GM12878 (cell line): ENCODE results near the gene KISS1R. TPM values are rescaled to one million over a fixed set of nuclear protein-coding genes. Genes with fewer than 3 reads are reported as not detected.
A peak's percentile ranks its signal among the peaks of the same experiment; 100 is the strongest.

ENCODE experiments used
- ATAC-seq: fragments of 200-7000 bp; cut with Tn5 transposase; 3 replicates; pipeline ENCODE4 v1.9.1; 2020; ENCODE audit warnings: mild to moderate bottlenecking, moderate library complexity
- BruUV-seq: library from RNA; stranded (reverse); fragments of 400-500 nt; replicated peaks from 2 replicates; lab custom pipeline; 2021; lab: Mats Ljungman, UMichigan
- CTCF ChIA-PET: fragments of 300-600 bp; sonication (Branson Sonifier 250); formaldehyde crosslinking; extraction: SDS; loops from one replicate; lab custom pipeline; 2021; ENCODE audit warnings: inconsistent platforms; lab: Yijun Ruan, JAX
- POLR2A ChIA-PET: fragments of 350-600 bp; formaldehyde crosslinking; extraction: SDS; loops from one replicate; lab custom pipeline; 2021; ENCODE audit warnings: inconsistent platforms; lab: Charles Lee
- RAD21 ChIA-PET: fragments of 300-600 bp; sonication (Branson Sonifier 250); formaldehyde crosslinking; loops from one replicate; lab custom pipeline; 2023; ENCODE audit warnings: antibody characterized with exemption; ENCODE audit not compliant: unreplicated experiment; lab: Charles Lee
- SMC1A ChIA-PET: fragments of 300-600 bp; sonication (Branson Sonifier 250); formaldehyde crosslinking; loops from one replicate; lab custom pipeline; 2023; ENCODE audit not compliant: unreplicated experiment, uncharacterized antibody; lab: Charles Lee
- DNase-seq: peaks from one replicate; pipeline ENCODE4 v3.0.0-alpha.2; 2011; ENCODE audit warnings: low read depth, low spot score
- FAIRE-seq: peaks from 3 replicates; lab custom pipeline; 2011; peaks lifted over from hg19 to GRCh38; lab: Jason Lieb, UNC
- H2AFZ ChIP-seq: 2 replicates; pipeline ENCODE4 v1.6.0; 2011; ENCODE audit warnings: low read depth, low read length, control low read depth; ENCODE audit not compliant: control insufficient read depth
- H3K27ac ChIP-seq: 2 replicates; pipeline ENCODE4 v1.5.1; 2011; ENCODE audit warnings: control low read depth; ENCODE audit not compliant: control insufficient read depth, insufficient read depth
- H3K27me3 ChIP-seq, 2 experiments: replicated peaks in 1 of 2; 2 replicates each; pipeline versions ENCODE4 v1.6.0 to v1.6.1; 2011; ENCODE audit warnings: low read length in 1 of 2; ENCODE audit not compliant: control insufficient read depth in 2 of 2, insufficient read depth in 2 of 2
- H3K36me3 ChIP-seq, 2 experiments: 2 replicates each; pipeline ENCODE4 v1.5.1; 2011; ENCODE audit warnings: low read length in 1 of 2; ENCODE audit not compliant: control insufficient read depth in 2 of 2, insufficient read depth in 2 of 2
- H3K4me1 ChIP-seq: 2 replicates; pipeline ENCODE4 v1.6.1; 2011; ENCODE audit warnings: mild to moderate bottlenecking, low read length, moderate library complexity, mixed read lengths; ENCODE audit not compliant: control insufficient read depth, insufficient read depth
- H3K4me2 ChIP-seq: 2 replicates; pipeline ENCODE4 v1.6.0; 2011; ENCODE audit warnings: control low read depth; ENCODE audit not compliant: control insufficient read depth, insufficient read depth
- H3K4me3 ChIP-seq: fragments of 200-600 bp; sonication (generic); 2 replicates; pipeline ENCODE4 v1.5.1; 2016
- H3K79me2 ChIP-seq: 2 replicates; pipeline ENCODE4 v1.6.0; 2011; ENCODE audit warnings: low read length; ENCODE audit not compliant: control insufficient read depth, insufficient read depth
- H3K9ac ChIP-seq: 2 replicates; pipeline ENCODE4 v1.8.0; 2011; ENCODE audit warnings: low read length, control low read depth, mixed read lengths; ENCODE audit not compliant: control insufficient read depth, insufficient read depth
- H3K9me3 ChIP-seq: replicated peaks from 3 replicates; pipeline ENCODE4 v1.5.1; 2011; ENCODE audit warnings: mild to moderate bottlenecking, low read length; ENCODE audit not compliant: control insufficient read depth, insufficient read depth
- H4K20me1 ChIP-seq: 2 replicates; pipeline ENCODE4 v1.6.0; 2011; ENCODE audit not compliant: control insufficient read depth, insufficient read depth
- CBFB ChIP-seq: IDR thresholded peaks from 2 replicates; pipeline ENCODE4 v1.6.1; 2016; ENCODE audit warnings: antibody characterized with exemption, low read depth
- MLLT1 ChIP-seq: fragments of 450-650 bp; IDR thresholded peaks from 2 replicates; pipeline ENCODE4 v1.6.1; 2016; ENCODE audit warnings: mild to moderate bottlenecking
- MYB ChIP-seq: fragments of 150-350 bp; IDR thresholded peaks from 2 replicates; pipeline ENCODE4 v1.6.1; 2014; ENCODE audit warnings: mild to moderate bottlenecking, low read depth, low read length, borderline replicate concordance
- NR2C2 ChIP-seq: IDR thresholded peaks from 2 replicates; pipeline ENCODE4 v1.6.1; 2011; ENCODE audit warnings: borderline replicate concordance, low read depth; ENCODE audit not compliant: control insufficient read depth, insufficient read length
- RCOR1 ChIP-seq: conservative IDR thresholded peaks from 2 replicates; pipeline ENCODE4 v1.6.1; 2012; ENCODE audit warnings: low read depth, low read length, improper control_type of control experiment
- RUNX3 ChIP-seq: IDR thresholded peaks from 2 replicates; pipeline ENCODE4 v1.6.1; 2012; ENCODE audit warnings: low read length, inconsistent platforms
- SP1 ChIP-seq: IDR thresholded peaks from one replicate; pipeline ENCODE4 v1.6.1; 2011; ENCODE audit warnings: low read depth, low read length
- SRF ChIP-seq, 2 experiments: IDR thresholded peaks; 2 replicates each; pipeline ENCODE4 v1.6.1; 2011; ENCODE audit warnings: low read depth in 2 of 2, low read length in 2 of 2, mild to moderate bottlenecking in 1 of 2, moderate library complexity in 1 of 2
- TCF12 ChIP-seq: IDR thresholded peaks from 2 replicates; pipeline ENCODE4 v1.6.1; 2011; ENCODE audit warnings: low read depth, mild to moderate bottlenecking, low read length
- YBX1 ChIP-seq: fragments of 450-650 bp; IDR thresholded peaks from 2 replicates; pipeline ENCODE4 v1.6.1; 2016; ENCODE audit warnings: antibody characterized with exemption
- YY1 ChIP-seq: IDR thresholded peaks from 2 replicates; pipeline ENCODE4 v1.6.1; 2011; ENCODE audit warnings: low read depth, mild to moderate bottlenecking, low read length
- WGBS: methylation state at CpG from one replicate; pipeline ENCODE4 v1.1.6; 2016; ENCODE audit warnings: low lambda C conversion rate; ENCODE audit not compliant: insufficient replicate concordance, insufficient coverage; ENCODE audit errors: missing lambda C conversion rate; 5-methylcytosine and 5-hydroxymethylcytosine counted together
- in situ Hi-C: fragments of 300-500 bp; cut with MboI; formaldehyde crosslinking; loops from 9 replicates; pipeline ENCODE4 v1.14.3; 2018; ENCODE audit warnings: mixed read lengths
- intact Hi-C: fragments of 100-400 bp; cut with micrococcal nuclease; formaldehyde crosslinking; loops from one replicate; pipeline ENCODE4 v1.14.2; 2022; ENCODE audit not compliant: unreplicated experiment
- polyA plus RNA-seq, 11 experiments: library from polyadenylated mRNA; depleted of rRNA in 4 of 11; unstranded in 6 of 11; stranded (reverse) in 5 of 11; fragments of >200 nt; fragmentation: Nextera tagmentation in 4 of 11; fragmentation: Illumina TruSeq in 1 of 11; extraction: Ambion mirVana in 4 of 11; extraction: Trizol in 1 of 11; gene quantifications; 1 replicate in 1 of 11; 2 replicates in 10 of 11; pipeline versions ENCODE4 v1.2.1 to v1.2.3, GENCODE V29; 2011 to 2016; ENCODE audit warnings: inconsistent platforms in 2 of 11, missing spikeins in 2 of 11, low read depth in 1 of 11
- total RNA-seq, 4 experiments: library from RNA; depleted of rRNA in 3 of 4; stranded (reverse); fragments of >200 nt in 3 of 4; fragmentation: Illumina TruSeq in 1 of 4; extraction: Trizol in 1 of 4; gene quantifications; 2 replicates each; pipeline versions ENCODE4 v1.2.1 to v1.2.3, GENCODE V29; 2013 to 2021

Gene KISS1R
- total and polyA plus RNA-seq, 10 of the 15 experiments (the other 5 are each of a cell fraction or from before 2014, with no cell fraction given), result 0.13 to 2.7 (median 1.4) TPM; not detected in 3

GRCh38 chr19:964761-965694 is 47.9 kb downstream of the KISS1R start:
- ChIA-PET CTCF (interaction anchor here (0.7 to 1.0 kb wide), 2 partner anchors 19 to 304 kb away, joined by 3 read pairs; no protein-coding TSS in a partner anchor), RAD21 (no interaction called here), SMC1A (no interaction called here), POLR2A (interaction anchor here (0.6 kb wide), 2 partner anchors 12 to 32 kb away, joined by 3 to 4 read pairs; no protein-coding TSS in a partner anchor)
- H3K4me2 ChIP-seq, result no peak overlapping the region
- H2AFZ ChIP-seq, result no peak overlapping the region
- H3K27me3 ChIP-seq, result no peaks in the 10 kb centered on the region
- no peaks in the 10 kb centered on the region for H3K4me1 ChIP-seq
- peaks cover 21 to 50% of the 10 kb centered on the region in 2 experiments for H3K36me3 ChIP-seq
- H3K9ac ChIP-seq, result no peak overlapping the region
- no peaks in the 10 kb centered on the region for H4K20me1 ChIP-seq
- H3K4me3 ChIP-seq, result no peak overlapping the region
- in situ Hi-C loops (no loop called here), intact Hi-C loops (no loop called here)
- DNase-seq (no peak), FAIRE-seq (no peak), ATAC-seq (no peak; the same call in 2 of the 3 replicates)
- TF ChIP-seq MYB (no peak), MLLT1 (peak; percentile 100), RUNX3 (peak; percentile 51; the same call in 1 of the 2 replicates), CBFB (no peak), YBX1 (no peak), SP1 (peak; percentile 8), SRF (IDR thresholded peaks at IDR 0.05; ENCODE audit: low read depth in 2 of 2, low read length in 2 of 2) (peak in 1 of 2 experiments; percentile 94; a peak in 2 of 4 replicates), TCF12 (peak; percentile 89), RCOR1 (no peak), YY1 (0 out of 2 replicates have a peak, but pooled peaks have one; percentile 27), NR2C2 (peak; percentile 74)
- peaks cover 2% of the 10 kb centered on the region; the same call in 1 of the 3 replicates for H3K9me3 ChIP-seq
- 93% methylated on average over 19 of the region's 19 CpGs for WGBS
- no peaks in the 10 kb centered on the region for H3K79me2 ChIP-seq
- BruUV-seq, result no TSS peak
- no peak overlapping the region for H3K27ac ChIP-seq
